GM18519 (cell line): Measurements from ENCODE around the gene LRRC43.

Experiments used
- ATAC-seq: cut with Tn5 transposase; IDR thresholded peaks from one replicate; pipeline ENCODE4 v1.9.1; 2021; ENCODE audit warnings: mild to moderate bottlenecking, moderate library complexity; ENCODE audit not compliant: unreplicated experiment, low FRiP score

The LRRC43 gene

GRCh38 chr12:122208073-122208820 lies 25.3 kb downstream of the LRRC43 start:
- ATAC-seq: no peak

- ATAC-seq: no peak
Measured at GRCh38 chr12:122215771-122216170, 32.8 kb downstream of the LRRC43 start.

DNA sequence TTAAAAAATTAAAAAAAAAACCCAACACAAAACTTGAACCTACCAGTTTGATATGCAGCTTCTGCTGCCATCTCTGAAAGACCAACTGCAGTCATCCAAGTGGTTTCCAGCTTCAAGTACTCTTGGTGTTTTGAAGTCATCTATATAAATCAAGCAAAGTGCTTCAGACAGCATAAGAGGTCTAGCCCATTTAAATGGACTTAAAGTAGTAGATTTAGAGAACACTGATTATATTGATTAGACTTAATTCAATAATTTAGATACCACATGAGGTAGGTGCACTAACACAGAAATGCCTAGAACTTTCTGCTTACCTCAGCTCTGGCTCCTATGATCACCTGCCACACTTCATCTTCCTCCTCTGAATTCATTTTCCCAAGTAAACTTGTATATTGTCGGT lies 33.5 kb downstream of the LRRC43 start:
- ATAC-seq: no peak

- ATAC-seq: peak; percentile 89
Measured at GRCh38 chr12:122225683-122226365, 42.9 kb downstream of the LRRC43 start, which contains the start of gene DIABLO. DIABLO (minus strand) TSS chr12:122226052; CDS start chr12:122226014, 38 bp downstream.

DNA sequence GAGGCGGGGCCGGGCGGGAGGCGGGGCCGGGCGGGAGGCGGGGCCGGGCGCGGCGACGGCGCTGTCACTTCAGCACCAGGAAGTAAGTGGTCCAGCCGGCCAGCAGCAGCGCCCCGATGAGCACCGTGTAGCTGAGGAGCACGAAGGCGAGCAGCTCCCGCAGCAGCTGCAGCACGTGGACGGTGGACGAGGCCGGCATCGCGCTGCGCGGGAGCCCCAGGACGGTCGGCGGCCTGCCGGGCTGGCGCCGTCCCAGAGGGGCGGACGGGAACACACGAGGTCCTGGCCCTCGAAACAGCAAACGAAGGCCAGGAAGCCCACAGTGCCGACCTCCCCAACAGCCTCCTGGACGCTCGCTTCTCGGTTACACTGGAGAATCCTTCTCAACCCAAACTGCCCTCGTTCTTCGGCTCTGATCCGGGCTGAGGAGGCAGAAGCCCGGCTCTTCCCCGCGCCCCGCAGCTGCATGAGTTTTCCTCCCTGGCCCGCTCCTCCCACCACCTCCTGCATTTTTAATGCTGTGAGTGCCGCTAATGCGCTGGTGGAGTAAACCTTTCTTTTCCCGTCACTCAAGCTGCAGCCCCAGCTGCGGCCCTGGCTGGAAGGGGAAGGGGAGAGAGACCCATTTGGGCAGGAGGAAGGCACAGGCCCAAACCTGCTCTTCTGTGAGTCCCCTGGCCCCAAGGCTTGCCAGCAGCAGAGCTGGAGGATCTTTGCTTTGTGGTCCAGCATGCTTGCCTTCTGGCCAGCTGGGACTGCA lies 43.6 kb downstream of the LRRC43 start:
- peak; percentile 22 for ATAC-seq

DNA sequence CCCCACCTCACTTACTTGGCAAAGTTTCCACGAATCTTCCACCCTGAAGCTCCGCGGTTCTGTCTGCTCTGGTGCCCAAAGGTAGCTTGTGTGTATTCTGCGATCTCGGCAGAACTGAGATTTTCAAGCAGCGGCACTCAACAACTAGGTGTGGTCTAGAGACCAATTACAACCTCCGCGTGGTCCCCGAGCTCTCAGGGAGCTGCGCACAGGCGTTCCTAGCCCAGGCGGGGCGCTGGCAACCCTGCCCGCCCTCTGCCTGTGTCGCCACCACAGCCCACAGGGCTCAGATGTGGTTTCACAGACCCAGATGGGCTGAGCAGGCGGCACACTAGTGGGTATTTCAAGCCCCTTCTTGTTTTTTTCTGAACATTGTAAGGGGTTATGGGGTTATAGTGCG lies 44.4 kb downstream of the LRRC43 start:
- ATAC-seq: no peak

GRCh38 chr12:122228092-122228491 lies 45.2 kb downstream of the LRRC43 start:
- no peak for ATAC-seq

DNA sequence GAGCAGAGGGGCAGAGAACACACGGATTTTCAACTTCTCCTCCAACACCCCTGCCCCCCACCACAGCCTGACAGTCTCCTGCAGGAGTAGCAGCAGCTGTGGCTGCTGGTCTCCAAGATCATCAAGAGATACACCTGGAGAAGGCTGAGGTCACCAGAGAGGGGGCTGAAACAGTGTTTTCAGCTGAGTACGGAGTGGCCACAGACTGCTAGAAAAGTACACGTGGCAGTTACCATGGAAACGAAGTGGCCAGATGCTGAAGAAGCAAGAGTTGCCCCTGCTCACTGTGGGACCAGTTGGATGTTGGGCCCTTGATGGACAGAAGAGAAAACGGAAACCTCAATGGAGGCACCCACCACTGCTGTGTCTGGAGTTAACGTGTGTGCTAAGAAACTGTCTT lies 47.9 kb downstream of the LRRC43 start:
- no peak for ATAC-seq

- ATAC-seq: no peak
Measured at GRCh38 chr12:122232691-122233090, 49.8 kb downstream of the LRRC43 start.

- ATAC-seq: no peak
Measured at GRCh38 chr12:122235741-122236140, 52.8 kb downstream of the LRRC43 start.

- ATAC-seq: no peak
Measured at GRCh38 chr12:122238861-122239260, 55.9 kb downstream of the LRRC43 start.

GRCh38 chr12:122243965-122244364 lies 61.0 kb downstream of the LRRC43 start:
- ATAC-seq: no peak

DNA sequence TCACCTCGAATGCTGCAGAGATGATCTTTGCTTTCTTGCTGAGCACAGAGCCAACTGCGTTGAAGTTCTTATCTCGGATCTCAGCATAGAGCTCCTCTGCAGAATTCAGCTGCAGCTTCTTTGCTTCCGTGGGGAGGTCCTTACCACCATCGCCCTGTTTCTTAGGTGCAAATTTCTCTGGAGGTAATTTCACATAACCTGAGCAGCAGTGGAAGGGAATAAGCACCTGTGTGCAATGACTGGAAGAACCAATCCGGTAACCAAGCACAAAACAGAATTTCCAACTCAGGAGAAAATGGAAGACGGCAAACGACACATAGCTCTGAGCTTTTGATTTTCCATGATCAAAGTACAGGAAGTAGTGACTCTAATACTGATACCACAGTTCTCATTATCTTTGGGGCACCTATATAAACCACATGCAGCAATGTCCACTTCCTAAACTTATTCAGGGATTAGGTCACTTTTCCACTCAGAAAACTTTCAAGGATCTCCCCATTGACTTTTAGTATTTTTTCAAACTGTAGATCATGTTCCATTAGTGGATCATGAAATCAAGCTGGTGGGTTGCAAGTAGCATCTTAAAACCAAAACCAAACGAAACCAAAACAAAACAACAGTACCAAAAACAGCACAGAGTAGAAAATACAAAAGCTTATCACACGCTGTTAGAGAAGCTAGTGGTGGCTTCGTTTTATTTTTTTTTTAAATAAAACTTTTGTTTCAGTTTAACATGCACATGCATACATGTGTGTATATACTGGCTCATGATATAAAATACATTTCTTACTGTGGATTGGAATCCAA lies 61.8 kb downstream of the LRRC43 start:
- no peak for ATAC-seq

DNA sequence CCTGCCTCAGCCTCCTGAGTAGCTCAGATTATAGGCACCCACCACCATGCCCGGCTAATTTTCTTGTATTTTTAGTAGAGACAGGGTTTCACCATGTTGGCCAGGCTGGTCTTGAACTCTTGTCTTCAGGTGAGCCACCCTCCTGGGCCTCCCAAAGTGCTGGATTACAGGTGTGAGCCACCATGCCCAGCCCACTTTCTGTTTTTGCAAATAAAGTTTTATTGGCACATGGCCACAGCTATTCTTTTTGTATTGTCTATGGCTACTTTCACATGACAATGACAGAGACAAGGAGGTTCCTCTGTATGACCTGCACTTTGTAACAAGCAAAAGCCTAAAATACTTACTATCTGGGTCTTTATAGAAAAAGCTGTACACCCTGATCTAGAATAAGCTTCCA lies 62.6 kb downstream of the LRRC43 start:
- ATAC-seq: no peak

GRCh38 chr12:122250047-122250446 lies 67.1 kb downstream of the LRRC43 start:
- ATAC-seq: no peak

DNA sequence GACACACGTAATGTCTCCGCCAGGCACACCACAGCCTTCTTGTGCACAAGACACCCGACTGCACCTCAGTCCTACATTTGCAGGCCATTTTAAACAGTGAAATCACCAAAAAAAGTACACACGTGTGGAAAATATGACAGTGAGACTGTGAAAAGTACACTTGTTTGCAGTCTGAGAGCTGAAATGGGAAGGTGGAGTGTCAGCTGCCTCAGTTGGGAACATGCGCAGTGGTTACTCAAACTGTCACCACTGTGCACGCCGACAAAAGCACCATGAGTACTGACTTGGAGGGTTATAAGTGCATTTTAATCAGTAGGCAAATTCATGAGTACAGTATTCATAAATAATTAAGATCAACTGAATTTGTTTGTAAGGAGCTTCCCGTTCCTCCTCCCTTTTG lies 67.6 kb downstream of the LRRC43 start:
- ATAC-seq: no peak
